Endothelial cell of hepatic sinusoid (primary cell): ENCODE measurements around the gene UBXN1.
"Not testable (repeated sequence)": the region's sequence is repeated elsewhere in the genome, so short reads cannot be mapped to it uniquely, and the experiment has no call there.

Source experiments
- in situ Hi-C: cut with HindIII; loops from 2 replicates; pipeline ENCODE4 v1.10.0; 2017; ENCODE audit warnings: low sequenced_read_pairs

The UBXN1 gene

GRCh38 chr11:62676698-62677097 is 2.2 kb downstream of the UBXN1 start:
- in situ Hi-C loops: no loop called here

GRCh38 chr11:62675415-62675814 is 3.5 kb downstream of the UBXN1 start:
- in situ Hi-C loops: not testable (repeated sequence)

- in situ Hi-C loops: loop anchor here (5.0 kb wide), 1 partner anchor 99 kb away; the partner anchor contains the start of gene TAF6L
Measured at GRCh38 chr11:62673196-62673525, 5.7 kb downstream of the UBXN1 start.

- in situ Hi-C loops: loop anchor here (5.0 kb wide), 1 partner anchor 101 kb away; the partner anchor contains the start of gene TAF6L
Measured at GRCh38 chr11:62671608-62672389, 7.1 kb downstream of the UBXN1 start, which contains the start of the genes LBHD1 and UQCC3. LBHD1 (minus strand) TSS chr11:62672267; CDS start chr11:62670031, 2,236 bp downstream. UQCC3 (plus strand) TSS chr11:62671673; CDS start chr11:62671746, 73 bp downstream.

GRCh38 chr11:62671236-62671607 is 7.7 kb downstream of the UBXN1 start:
- in situ Hi-C loops: loop anchor here (5.0 kb wide), 1 partner anchor 101 kb away; the partner anchor contains the start of gene TAF6L

GRCh38 chr11:62669420-62670161 is 9.3 kb downstream of the UBXN1 start:
- in situ Hi-C loops: loop anchor here (5.0 kb wide), 1 partner anchor 103 kb away; the partner anchor contains the start of gene TAF6L

- in situ Hi-C loops: no loop called here
Measured at GRCh38 chr11:62667460-62667859, 11.4 kb downstream of the UBXN1 start.

GRCh38 chr11:62666259-62666926 is 12.5 kb downstream of the UBXN1 start:
- in situ Hi-C loops: no loop called here

GRCh38 chr11:62665599-62666258 is 13.1 kb downstream of the UBXN1 start:
- in situ Hi-C loops: no loop called here

- in situ Hi-C loops: no loop called here
Measured at GRCh38 chr11:62665075-62665598, 13.7 kb downstream of the UBXN1 start, which contains the start of the genes C11orf98 and CSKMT. C11orf98 (minus strand) TSS chr11:62665210; CDS start chr11:62665169, 41 bp downstream. CSKMT (plus strand) TSS chr11:62665312; CDS start chr11:62665880, 568 bp downstream.

GRCh38 chr11:62664405-62665074 is 14.3 kb downstream of the UBXN1 start:
- in situ Hi-C loops: no loop called here

- in situ Hi-C loops: no loop called here
Measured at GRCh38 chr11:62656796-62657429, 22.0 kb downstream of the UBXN1 start.

GRCh38 chr11:62654297-62654696 is 24.6 kb downstream of the UBXN1 start:
- in situ Hi-C loops: no loop called here

GRCh38 chr11:62652161-62653006 is 26.5 kb downstream of the UBXN1 start:
- in situ Hi-C loops: no loop called here

GRCh38 chr11:62650283-62650682 is 28.6 kb downstream of the UBXN1 start:
- in situ Hi-C loops: not testable (repeated sequence)

- in situ Hi-C loops: no loop called here
Measured at GRCh38 chr11:62649486-62649885, 29.4 kb downstream of the UBXN1 start.

GRCh38 chr11:62648967-62649364 is 29.9 kb downstream of the UBXN1 start:
- in situ Hi-C loops: no loop called here
